Coronary artery (tissue), 2 donors: ENCODE data around the gene RABL2A.
A peak's percentile ranks its signal among the peaks of the same experiment; 100 is the strongest.
"Not testable (repeated sequence)": the region's sequence is repeated elsewhere in the genome, so short reads cannot be mapped to it uniquely, and the experiment has no call there.

Experiments
- DNase-seq: peaks from one replicate; pipeline ENCODE4 v3.0.0-alpha.2; 2017; ENCODE audit warnings: low spot score
- H3K27ac ChIP-seq, 2 donors: fragments of 200-600 bp; sonication (generic); one replicate each; pipeline ENCODE4 v1.5.1; 2016 to 2019
- H3K4me3 ChIP-seq: fragments of 200-600 bp; sonication (generic); 2 replicates; pipeline ENCODE4 v1.5.1; 2016; ENCODE audit warnings: mild to moderate bottlenecking, moderate library complexity
- TF ChIP-seq, protein P1 (sequence below): fragments of 200-600 bp; sonication (generic); IDR thresholded peaks from one replicate; pipeline ENCODE4 v1.5.1; 2019; ENCODE audit warnings: antibody characterized with exemption

Gene RABL2A

DNA sequence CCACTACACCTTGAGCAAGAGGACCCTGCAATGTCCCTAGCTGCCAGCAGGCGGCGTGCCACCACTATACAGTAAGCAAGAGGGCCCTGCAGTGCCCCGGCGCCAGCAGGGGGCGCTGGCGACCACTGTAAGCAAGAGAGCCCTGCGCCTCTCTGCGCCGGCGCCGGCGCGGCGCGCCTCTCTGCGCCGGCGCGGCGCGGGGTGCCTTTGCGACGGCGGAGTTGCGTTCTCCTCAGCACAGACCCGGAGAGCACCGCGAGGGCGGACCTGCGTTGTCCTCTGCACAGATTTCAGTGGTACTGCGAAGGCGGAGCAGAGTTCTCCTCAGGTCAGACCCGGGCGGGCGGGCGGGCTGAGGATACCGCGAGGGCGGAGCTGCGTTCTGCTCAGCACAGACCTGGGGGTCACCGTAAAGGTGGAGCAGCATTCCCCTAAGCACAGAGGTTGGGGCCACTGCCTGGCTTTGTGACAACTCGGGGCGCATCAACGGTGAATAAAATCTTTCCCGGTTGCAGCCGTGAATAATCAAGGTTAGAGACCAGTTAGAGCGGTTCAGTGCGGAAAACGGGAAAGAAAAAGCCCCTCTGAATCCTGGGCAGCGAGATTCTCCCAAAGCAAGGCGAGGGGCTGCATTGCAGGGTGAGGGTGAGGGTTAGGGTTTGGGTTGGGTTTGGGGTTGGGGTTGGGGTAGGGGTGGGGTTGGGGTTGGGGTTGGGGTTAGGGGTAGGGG, 24.9 kb upstream of the RABL2A start:
- not testable (repeated sequence) for DNase-seq, H3K27ac ChIP-seq, H3K4me3 ChIP-seq
- TF ChIP-seq, protein P1, sequence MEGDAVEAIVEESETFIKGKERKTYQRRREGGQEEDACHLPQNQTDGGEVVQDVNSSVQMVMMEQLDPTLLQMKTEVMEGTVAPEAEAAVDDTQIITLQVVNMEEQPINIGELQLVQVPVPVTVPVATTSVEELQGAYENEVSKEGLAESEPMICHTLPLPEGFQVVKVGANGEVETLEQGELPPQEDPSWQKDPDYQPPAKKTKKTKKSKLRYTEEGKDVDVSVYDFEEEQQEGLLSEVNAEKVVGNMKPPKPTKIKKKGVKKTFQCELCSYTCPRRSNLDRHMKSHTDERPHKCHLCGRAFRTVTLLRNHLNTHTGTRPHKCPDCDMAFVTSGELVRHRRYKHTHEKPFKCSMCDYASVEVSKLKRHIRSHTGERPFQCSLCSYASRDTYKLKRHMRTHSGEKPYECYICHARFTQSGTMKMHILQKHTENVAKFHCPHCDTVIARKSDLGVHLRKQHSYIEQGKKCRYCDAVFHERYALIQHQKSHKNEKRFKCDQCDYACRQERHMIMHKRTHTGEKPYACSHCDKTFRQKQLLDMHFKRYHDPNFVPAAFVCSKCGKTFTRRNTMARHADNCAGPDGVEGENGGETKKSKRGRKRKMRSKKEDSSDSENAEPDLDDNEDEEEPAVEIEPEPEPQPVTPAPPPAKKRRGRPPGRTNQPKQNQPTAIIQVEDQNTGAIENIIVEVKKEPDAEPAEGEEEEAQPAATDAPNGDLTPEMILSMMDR = peak; percentile 13

DNA sequence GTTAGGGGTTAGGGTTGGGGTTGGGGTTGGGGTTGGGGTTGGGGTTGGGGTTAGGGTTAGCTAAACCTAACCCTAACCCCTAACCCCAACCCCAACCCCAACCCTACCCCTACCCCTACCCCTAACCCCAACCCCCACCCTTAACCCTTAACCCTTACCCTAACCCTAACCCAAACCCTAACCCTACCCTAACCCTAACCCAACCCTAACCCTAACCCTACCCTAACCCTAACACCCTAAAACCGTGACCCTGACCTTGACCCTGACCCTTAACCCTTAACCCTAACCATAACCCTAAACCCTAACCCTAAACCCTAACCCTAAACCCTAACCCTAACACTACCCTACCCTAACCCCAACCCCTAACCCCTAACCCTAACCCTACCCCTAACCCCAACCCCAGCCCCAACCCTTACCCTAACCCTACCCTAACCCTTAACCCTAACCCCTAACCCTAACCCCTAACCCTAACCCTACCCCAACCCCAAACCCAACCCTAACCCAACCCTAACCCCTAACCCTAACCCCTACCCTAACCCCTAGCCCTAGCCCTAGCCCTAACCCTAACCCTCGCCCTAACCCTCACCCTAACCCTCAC, 24.1 kb upstream of the RABL2A start:
- TF ChIP-seq, protein P1 = no peak
- H3K4me3 ChIP-seq = peak overlapping the region; percentile 73
- no peak for DNase-seq
- peak overlapping the region; percentile 82 to 91 for H3K27ac ChIP-seq

DNA sequence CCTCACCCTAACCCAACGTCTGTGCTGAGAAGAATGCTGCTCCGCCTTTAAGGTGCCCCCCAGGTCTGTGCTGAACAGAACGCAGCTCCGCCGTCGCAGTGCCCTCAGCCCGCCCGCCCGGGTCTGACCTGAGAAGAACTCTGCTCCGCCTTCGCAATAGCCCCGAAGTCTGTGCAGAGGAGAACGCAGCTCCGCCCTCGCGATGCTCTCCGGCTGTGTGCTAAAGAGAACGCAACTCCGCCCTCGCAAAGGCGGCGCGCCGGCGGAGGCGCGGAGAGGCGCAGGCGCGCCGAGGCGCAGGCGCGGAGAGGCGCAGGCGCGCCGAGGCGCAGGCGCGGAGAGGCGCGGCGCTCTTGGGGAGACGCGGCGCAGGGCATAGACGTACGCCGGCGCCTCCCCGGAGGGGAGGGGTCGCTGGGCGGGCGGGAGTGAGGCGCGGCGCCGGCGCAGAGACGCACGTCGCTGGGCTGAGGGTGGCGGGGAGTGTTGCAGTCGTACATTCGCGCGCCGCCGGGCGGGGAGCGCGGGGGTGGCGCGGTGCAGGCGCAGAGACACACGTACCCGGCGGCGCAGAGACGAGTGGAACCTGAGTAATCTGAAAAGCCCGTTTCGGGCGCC, 23.5 kb upstream of the RABL2A start:
- peak overlapping the region; percentile 73 for H3K4me3 ChIP-seq
- peak overlapping the region; percentile 82 to 91 for H3K27ac ChIP-seq
- peak; percentile 89 for DNase-seq

DNA sequence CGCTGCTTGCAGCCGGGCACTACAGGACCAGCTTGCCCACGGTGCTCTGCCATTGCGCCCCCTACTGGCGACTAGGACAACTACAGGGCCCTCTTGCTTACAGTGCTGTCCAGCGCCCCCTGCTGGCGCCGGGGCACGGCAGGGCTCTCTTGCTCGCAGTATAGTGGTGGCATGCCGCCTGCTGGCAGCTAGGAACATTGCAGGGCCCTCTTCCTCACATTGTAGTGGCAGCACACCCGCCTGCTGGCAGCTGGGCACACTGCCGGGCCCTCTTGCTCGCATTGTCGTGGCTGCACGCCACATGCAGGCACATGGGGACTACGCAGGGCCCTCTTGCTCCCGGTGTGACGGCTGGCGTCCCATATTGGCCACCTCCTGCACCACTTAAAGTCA, 23.0 kb upstream of the RABL2A start:
- peak; percentile 94 for DNase-seq
- peak overlapping the region; percentile 72 to 91 for H3K27ac ChIP-seq
- TF ChIP-seq, protein P1 = peak; percentile 100
- peak overlapping the region; percentile 73 for H3K4me3 ChIP-seq

DNA sequence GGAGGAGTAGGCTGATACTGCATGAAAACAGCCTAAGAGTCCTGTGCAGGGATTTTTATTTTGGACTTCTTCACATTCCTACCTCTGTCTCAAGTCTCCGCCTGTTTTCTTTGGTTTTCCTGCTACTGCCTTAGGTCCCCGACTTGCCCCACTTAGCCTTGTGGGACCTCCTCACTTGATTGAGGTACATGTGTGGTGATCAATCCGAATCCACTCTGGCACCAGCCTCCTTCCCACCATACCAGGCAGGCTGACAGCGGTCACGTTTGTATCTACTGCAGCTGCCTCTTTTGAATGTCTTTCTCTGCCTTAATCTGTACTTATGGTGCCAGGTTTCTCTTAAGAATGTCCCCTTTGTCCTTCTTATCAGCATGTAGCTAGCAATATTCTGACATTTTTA, 22.4 kb upstream of the RABL2A start:
- Histone ChIP-seq H3K27ac (peak overlapping the region in 1 of 2 donors; percentile 91), H3K4me3 (peak overlapping the region; percentile 73)
- DNase-seq = not testable (repeated sequence)

DNA sequence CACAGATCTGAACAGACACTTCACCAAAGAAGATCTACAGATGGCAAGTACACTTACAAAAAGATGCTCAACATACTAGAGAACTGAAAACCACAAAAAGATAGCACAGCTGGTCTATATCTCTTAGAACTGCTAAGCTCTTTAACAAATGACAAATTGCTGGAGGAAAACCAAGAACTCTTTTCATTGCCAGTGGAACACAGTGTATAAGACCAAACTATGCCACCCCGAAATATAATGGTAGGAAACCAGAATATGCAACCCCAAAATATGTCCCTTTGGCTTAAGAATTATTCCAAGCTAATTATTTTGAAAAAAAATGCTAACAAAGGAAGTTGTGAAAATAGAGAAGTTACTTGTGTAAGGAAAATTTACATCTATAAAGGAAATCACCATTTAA, 21.0 kb upstream of the RABL2A start:
- DNase-seq, H3K27ac ChIP-seq, H3K4me3 ChIP-seq: not testable (repeated sequence)

DNA sequence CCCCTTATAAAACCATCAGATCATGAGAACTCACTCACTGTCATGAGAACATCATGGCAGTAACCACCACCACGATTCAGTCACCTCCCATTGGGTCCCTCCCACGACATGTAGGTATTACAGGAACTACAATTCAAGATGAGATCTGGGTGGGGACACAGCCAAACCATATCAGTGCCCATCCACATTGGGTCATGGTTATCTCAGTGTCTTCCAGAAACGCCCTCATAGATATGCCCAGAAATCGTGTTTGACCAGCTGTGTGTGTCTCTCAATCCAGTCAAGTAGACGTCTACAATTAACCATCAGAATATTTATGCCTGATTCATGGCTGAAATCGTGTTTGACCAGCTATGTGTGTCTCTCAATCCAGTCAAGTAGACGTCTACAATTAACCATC, 17.2 kb upstream of the RABL2A start:
- not testable (repeated sequence) for H3K27ac ChIP-seq, DNase-seq, H3K4me3 ChIP-seq

DNA sequence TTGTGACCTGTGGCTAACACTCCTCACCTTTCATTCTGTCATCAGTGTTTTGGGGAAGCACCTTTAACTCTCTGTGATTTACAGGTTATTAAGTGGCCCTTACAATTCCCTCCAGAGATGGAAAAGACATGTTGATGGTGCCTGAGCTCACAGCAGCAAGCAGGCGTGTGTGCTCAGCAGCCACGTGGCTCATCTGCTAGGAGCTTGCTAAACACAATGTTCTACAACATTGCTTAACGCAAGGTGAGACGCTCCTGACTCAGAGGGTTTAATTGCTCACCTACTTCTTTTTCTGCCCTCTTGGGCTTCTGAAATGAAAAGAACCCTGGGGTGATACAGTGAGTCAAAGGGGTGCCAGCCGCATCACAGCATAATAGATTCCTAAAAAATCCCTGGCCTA, 6.1 kb upstream of the RABL2A start:
- not testable (repeated sequence) for H3K4me3 ChIP-seq, DNase-seq, H3K27ac ChIP-seq

DNA sequence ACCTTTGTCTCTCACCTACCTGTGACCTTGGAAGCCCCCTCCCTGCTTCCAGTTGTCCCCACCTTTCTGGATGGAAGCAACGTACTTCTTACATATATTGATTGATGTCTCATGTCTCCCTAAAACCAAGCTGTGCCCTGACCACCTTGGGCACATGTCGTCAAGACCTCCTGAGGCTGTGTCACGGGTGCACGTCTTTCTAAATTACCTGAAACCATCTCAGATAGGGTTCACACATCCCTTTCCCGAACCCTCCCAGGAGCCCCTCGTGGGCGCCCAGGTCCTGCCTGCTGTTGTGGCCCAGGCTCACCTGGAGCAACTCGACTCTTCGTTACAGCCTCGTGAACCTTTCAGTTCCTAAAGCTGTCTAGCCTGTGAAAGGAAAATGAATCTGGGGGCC, 1.2 kb upstream of the RABL2A start:
- not testable (repeated sequence) for H3K27ac ChIP-seq, DNase-seq
- H3K4me3 ChIP-seq = peak overlapping the region; percentile 52

DNA sequence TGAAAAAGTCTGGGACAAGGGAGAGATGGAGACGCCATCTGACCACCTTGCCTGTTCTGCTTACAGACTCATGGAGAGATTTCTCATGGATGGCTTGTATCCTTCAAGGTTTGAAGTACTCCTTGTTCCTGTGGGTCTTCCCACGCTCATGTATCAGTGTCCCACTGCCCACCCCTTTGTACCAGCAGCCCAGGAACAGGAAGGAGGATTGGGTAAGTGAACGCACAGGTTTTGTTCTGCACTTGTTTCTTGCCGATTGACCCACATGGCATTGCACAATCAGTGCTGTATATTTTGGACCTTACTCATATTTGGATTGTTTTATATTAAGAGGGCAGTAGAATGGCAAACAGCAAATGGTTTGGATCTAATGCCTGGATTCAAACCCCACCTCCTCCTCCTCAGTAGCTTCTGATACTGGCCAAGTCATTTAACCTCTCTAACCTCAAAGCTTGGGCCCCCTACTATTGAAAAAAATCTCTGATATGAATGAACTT, 5.8 kb downstream of the RABL2A start:
- DNase-seq, H3K27ac ChIP-seq, H3K4me3 ChIP-seq: not testable (repeated sequence)

DNA sequence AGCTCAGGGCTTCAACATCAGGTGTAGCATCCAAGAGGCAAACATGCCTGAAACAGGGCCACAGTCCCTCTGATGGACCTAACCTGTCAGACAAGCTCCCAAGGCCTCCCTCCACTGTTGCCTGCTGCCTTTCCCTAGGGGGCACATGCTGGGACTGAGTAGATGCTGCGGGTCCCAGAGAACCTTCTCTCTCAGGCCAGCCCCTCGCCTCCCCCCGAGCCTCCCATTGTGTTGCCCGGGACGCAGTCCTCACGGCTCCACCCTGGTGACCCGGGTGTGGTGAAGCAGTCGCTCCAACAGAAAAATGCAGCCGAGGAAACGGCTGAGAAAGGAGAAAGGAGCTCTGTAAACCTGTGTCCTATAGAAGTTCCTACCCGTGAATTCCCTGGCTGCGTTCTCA, 8.3 kb downstream of the RABL2A start:
- DNase-seq, H3K27ac ChIP-seq, H3K4me3 ChIP-seq: not testable (repeated sequence)

DNA sequence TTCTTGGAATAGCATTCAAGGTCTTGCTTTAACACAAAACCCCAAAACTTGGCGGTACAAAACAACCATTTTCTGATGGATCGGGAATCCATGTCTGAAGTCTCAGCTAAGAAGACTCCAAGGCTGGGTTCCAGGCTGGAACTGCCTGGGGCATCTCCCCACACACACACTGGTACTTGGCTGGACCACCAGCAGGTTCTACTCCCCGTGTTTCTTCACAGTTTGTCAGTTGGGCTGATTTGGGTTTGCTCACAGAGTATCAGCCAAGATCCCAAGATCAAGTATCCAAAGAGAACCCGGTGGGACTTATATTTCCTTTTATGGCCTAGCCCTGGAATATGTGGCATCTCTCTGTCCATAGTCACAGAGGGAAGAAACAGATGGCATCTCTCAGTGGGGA, 9.2 kb downstream of the RABL2A start:
- not testable (repeated sequence) for H3K27ac ChIP-seq, H3K4me3 ChIP-seq, DNase-seq

DNA sequence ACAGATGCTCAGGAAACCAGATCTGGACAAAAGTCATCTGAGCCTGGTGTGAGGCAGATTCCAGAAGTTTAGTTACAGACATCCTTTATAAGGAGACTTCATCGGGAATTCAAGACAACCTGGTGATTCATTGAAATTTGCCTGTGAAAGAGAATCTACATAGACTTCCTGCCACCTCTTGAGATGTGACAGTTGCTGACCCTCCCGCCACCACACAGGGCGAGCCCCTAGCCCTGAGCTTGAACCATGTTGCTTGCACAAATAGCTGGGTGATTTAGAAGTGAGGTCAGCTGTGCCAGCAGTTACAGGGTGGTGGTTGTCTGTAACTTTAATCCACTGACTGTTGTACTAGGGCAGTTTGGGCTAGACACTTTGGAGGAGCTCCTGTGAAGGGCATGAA, 11.0 kb downstream of the RABL2A start:
- not testable (repeated sequence) for H3K27ac ChIP-seq, DNase-seq, H3K4me3 ChIP-seq

DNA sequence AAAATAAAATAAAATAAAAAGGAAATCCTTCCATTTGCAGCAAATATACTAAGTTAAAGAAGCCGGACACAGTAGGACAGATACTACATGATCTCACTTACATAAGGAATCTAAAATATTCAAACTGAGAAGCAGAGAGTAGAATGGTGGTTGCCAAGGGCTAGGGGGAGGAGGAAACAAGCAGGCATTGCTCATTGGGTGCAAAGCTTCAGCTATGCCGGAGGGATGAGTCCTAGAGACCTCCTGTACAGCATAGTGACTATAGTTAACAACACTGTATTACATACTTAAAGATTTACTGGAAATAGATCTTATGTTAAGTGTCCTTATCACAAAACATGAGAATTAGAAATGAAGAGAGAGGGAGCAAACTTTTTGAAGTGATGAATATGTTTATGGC, 19.2 kb downstream of the RABL2A start:
- DNase-seq, H3K4me3 ChIP-seq, H3K27ac ChIP-seq: not testable (repeated sequence)
